BLaER1 (cell line): ENCODE results near the gene SHOC1.
A peak's percentile ranks its signal among the peaks of the same experiment; 100 is the strongest.

Experiments used
- H3K27ac ChIP-seq: shearing (Covaris generic); formaldehyde crosslinking; 2 replicates; pipeline ENCODE4 v1.8.1; 2022
- H3K27me3 ChIP-seq: shearing (Covaris generic); formaldehyde crosslinking; 2 replicates; pipeline ENCODE4 v1.8.1; 2022
- H3K36me3 ChIP-seq: shearing (Covaris generic); formaldehyde crosslinking; 2 replicates; pipeline ENCODE4 v1.8.1; 2022
- H3K4me1 ChIP-seq: shearing (Covaris generic); formaldehyde crosslinking; 2 replicates; pipeline ENCODE4 v1.8.1; 2022
- H3K4me2 ChIP-seq: shearing (Covaris generic); formaldehyde crosslinking; 2 replicates; pipeline ENCODE4 v1.8.1; 2022
- H3K4me3 ChIP-seq: shearing (Covaris generic); formaldehyde crosslinking; 2 replicates; pipeline ENCODE4 v1.8.1; 2022
- H3K9ac ChIP-seq: shearing (Covaris generic); formaldehyde crosslinking; 2 replicates; pipeline ENCODE4 v1.8.1; 2022
- H3K9me3 ChIP-seq: shearing (Covaris generic); formaldehyde crosslinking; 2 replicates; pipeline ENCODE4 v1.8.1; 2022
- H4K20me1 ChIP-seq: shearing (Covaris generic); formaldehyde crosslinking; 2 replicates; pipeline ENCODE4 v1.8.1; 2022
- Cebpa-rat ChIP-seq: shearing (Covaris generic); IDR thresholded peaks from 2 replicates; pipeline ENCODE4 v1.8.1; 2022

SHOC1 gene

GRCh38 chr9:111794835-111795556, at the start of gene SHOC1:
TSS of gene SHOC1 (minus strand) at chr9:111794937. CDS start at chr9:111791418, 3,519 bp downstream.
- Histone ChIP-seq H3K9ac (no peak within 1 kb of the TSS), H3K27ac (no peak within 1 kb of the TSS), H3K27me3 (no peaks in the 10 kb centered on the region), H3K36me3 (peaks cover 16% of the 10 kb centered on the region; the same call in 1 of the 2 replicates), H3K4me2 (no peak within 1 kb of the TSS), H3K4me1 (no peaks in the 10 kb centered on the region), H3K4me3 (no peak within 1 kb of the TSS), H3K9me3 (peaks cover 20% of the 10 kb centered on the region; the same call in 1 of the 2 replicates), H4K20me1 (no peaks in the 10 kb centered on the region)
- TF ChIP-seq Cebpa-rat, result no peak

GRCh38 chr9:111843971-111844370, 49.2 kb upstream of the SHOC1 start:
- Histone ChIP-seq H3K4me1 (peaks cover 29% of the 10 kb centered on the region), H3K27ac (no peak overlapping the region), H4K20me1 (no peaks in the 10 kb centered on the region), H3K36me3 (no peaks in the 10 kb centered on the region; the same call in 1 of the 2 replicates), H3K27me3 (no peaks in the 10 kb centered on the region), H3K4me3 (no peak overlapping the region), H3K9ac (no peak overlapping the region), H3K4me2 (no peak overlapping the region), H3K9me3 (peaks cover 7% of the 10 kb centered on the region; the same call in 1 of the 2 replicates)
- no peak for TF ChIP-seq Cebpa-rat

GRCh38 chr9:111842313-111842712, 47.6 kb upstream of the SHOC1 start:
- Histone ChIP-seq H3K4me3 (no peak overlapping the region), H3K27ac (no peak overlapping the region), H3K9me3 (peaks cover 7% of the 10 kb centered on the region; the same call in 1 of the 2 replicates), H4K20me1 (no peaks in the 10 kb centered on the region), H3K9ac (no peak overlapping the region), H3K27me3 (no peaks in the 10 kb centered on the region), H3K36me3 (no peaks in the 10 kb centered on the region; the same call in 1 of the 2 replicates), H3K4me1 (peaks cover 32% of the 10 kb centered on the region), H3K4me2 (peak overlapping the region; percentile 66)
- no peak for TF ChIP-seq Cebpa-rat

DNA sequence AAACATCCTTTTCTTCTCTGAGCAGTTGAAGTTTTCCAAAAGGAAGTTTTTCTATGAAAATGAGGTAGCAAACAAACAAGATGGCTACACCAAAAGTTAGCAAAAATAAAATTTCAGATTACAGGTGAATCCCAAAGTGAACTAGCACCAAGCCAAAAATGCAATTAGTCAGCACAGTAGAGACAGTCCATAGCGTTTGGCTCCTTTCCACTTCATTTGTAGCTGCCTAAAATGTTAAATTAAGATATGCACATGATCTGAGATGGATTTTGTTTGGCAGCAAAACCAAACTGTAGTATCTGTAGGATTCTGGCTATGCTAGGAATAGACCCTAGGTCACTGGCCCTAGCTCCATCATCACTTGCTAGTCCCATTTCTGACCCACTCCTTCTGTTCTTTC, 45.7 kb upstream of the SHOC1 start:
- H3K36me3 ChIP-seq, result no peaks in the 10 kb centered on the region
- TF ChIP-seq Cebpa-rat, result no peak
- H4K20me1 ChIP-seq, result no peaks in the 10 kb centered on the region
- peaks cover 32% of the 10 kb centered on the region for H3K4me1 ChIP-seq
- no peak overlapping the region for H3K4me2 ChIP-seq
- H3K4me3 ChIP-seq, result no peak overlapping the region
- H3K9ac ChIP-seq, result no peak overlapping the region
- no peak overlapping the region for H3K27ac ChIP-seq
- H3K27me3 ChIP-seq, result no peaks in the 10 kb centered on the region
- no peaks in the 10 kb centered on the region for H3K9me3 ChIP-seq

DNA sequence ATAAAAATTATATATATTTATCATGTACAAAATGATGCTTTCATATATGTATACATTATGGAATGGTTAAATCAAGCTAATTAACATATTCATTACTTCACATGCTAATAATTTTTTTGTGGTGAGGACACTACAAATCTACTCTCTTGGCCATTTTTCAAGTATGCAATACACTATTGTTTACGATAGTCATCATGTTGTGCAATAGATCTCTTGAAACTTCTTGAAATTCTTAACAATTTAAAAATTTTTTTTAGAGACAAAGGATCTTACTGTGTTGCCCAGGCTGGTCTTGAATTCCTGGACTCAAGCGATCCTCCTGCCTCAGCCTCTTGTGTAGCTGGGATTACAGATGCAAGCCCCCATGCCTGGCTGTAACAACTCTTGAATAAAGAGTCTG, 45.2 kb upstream of the SHOC1 start:
- H3K27ac ChIP-seq, result no peak overlapping the region
- no peaks in the 10 kb centered on the region for H4K20me1 ChIP-seq
- no peaks in the 10 kb centered on the region for H3K9me3 ChIP-seq
- no peaks in the 10 kb centered on the region for H3K36me3 ChIP-seq
- no peak overlapping the region for H3K4me2 ChIP-seq
- TF ChIP-seq Cebpa-rat, result peak; percentile 18; the same call in 1 of the 2 replicates
- H3K4me3 ChIP-seq, result no peak overlapping the region
- H3K9ac ChIP-seq, result no peak overlapping the region
- peaks cover 32% of the 10 kb centered on the region for H3K4me1 ChIP-seq
- H3K27me3 ChIP-seq, result no peaks in the 10 kb centered on the region

GRCh38 chr9:111839387-111839786, 44.6 kb upstream of the SHOC1 start:
- no peak overlapping the region for H3K4me3 ChIP-seq
- no peak overlapping the region for H3K9ac ChIP-seq
- H3K4me2 ChIP-seq, result peak overlapping the region; percentile 33; the same call in 1 of the 2 replicates
- peak; percentile 32; the same call in 1 of the 2 replicates for TF ChIP-seq Cebpa-rat
- no peaks in the 10 kb centered on the region for H4K20me1 ChIP-seq
- H3K36me3 ChIP-seq, result no peaks in the 10 kb centered on the region
- H3K27me3 ChIP-seq, result no peaks in the 10 kb centered on the region
- no peaks in the 10 kb centered on the region for H3K9me3 ChIP-seq
- H3K27ac ChIP-seq, result no peak overlapping the region
- peaks cover 32% of the 10 kb centered on the region for H3K4me1 ChIP-seq

- Histone ChIP-seq H3K4me3 (no peak overlapping the region), H3K4me2 (peak overlapping the region; percentile 33), H3K27me3 (no peaks in the 10 kb centered on the region), H3K36me3 (no peaks in the 10 kb centered on the region), H3K4me1 (peaks cover 32% of the 10 kb centered on the region), H4K20me1 (no peaks in the 10 kb centered on the region), H3K9ac (no peak overlapping the region), H3K27ac (no peak overlapping the region), H3K9me3 (no peaks in the 10 kb centered on the region)
- TF ChIP-seq Cebpa-rat, result no peak
These were observed 43.7 kb upstream of the SHOC1 start for GRCh38 chr9:111838439-111838838.

DNA sequence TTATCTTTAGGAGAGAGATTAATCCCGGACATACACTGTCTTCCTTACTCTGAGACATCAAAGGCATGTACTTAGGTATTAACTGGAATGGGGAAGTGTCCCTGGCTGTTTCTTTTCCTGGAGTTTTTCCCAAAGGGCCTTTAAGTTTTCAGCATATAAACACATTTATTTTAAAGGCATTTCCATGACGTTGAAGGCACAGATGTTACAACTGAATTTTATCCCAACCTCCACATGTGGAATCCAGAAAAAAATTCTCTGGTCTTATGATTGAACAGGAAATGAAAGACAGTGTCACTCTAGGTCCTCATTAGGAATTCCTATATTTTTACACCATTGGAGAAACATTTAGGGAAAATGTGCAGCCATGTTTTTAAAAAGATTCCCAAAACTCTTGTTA, 41.6 kb upstream of the SHOC1 start:
- Histone ChIP-seq H4K20me1 (no peaks in the 10 kb centered on the region), H3K9ac (no peak overlapping the region), H3K4me2 (no peak overlapping the region), H3K27me3 (no peaks in the 10 kb centered on the region), H3K27ac (no peak overlapping the region), H3K9me3 (no peaks in the 10 kb centered on the region), H3K4me1 (peaks cover 15% of the 10 kb centered on the region), H3K36me3 (no peaks in the 10 kb centered on the region), H3K4me3 (no peak overlapping the region)
- TF ChIP-seq Cebpa-rat, result no peak

GRCh38 chr9:111833941-111834340, 39.2 kb upstream of the SHOC1 start:
- H4K20me1 ChIP-seq, result no peaks in the 10 kb centered on the region
- H3K27ac ChIP-seq, result no peak overlapping the region
- H3K27me3 ChIP-seq, result no peaks in the 10 kb centered on the region
- H3K4me2 ChIP-seq, result no peak overlapping the region
- H3K9ac ChIP-seq, result no peak overlapping the region
- H3K4me3 ChIP-seq, result no peak overlapping the region
- no peaks in the 10 kb centered on the region for H3K36me3 ChIP-seq
- H3K9me3 ChIP-seq, result no peaks in the 10 kb centered on the region
- peaks cover 11% of the 10 kb centered on the region for H3K4me1 ChIP-seq
- TF ChIP-seq Cebpa-rat, result no peak

GRCh38 chr9:111832449-111832848, 37.7 kb upstream of the SHOC1 start:
- H3K4me2 ChIP-seq, result no peak overlapping the region
- H3K36me3 ChIP-seq, result no peaks in the 10 kb centered on the region
- H3K9me3 ChIP-seq, result no peaks in the 10 kb centered on the region
- H3K27me3 ChIP-seq, result no peaks in the 10 kb centered on the region
- no peak overlapping the region for H3K27ac ChIP-seq
- no peaks in the 10 kb centered on the region for H3K4me1 ChIP-seq
- H4K20me1 ChIP-seq, result no peaks in the 10 kb centered on the region
- H3K4me3 ChIP-seq, result no peak overlapping the region
- TF ChIP-seq Cebpa-rat, result no peak
- no peak overlapping the region for H3K9ac ChIP-seq
